ENCODE data around the gene NUDT5. TPM values are rescaled to one million over a fixed set of nuclear protein-coding genes. Genes with fewer than 3 reads are reported as not detected.

The NUDT5 gene
- total RNA-seq, 4 donors from 2014 or later, result 30.7 to 79.3 (median 42.3) TPM

DNA sequence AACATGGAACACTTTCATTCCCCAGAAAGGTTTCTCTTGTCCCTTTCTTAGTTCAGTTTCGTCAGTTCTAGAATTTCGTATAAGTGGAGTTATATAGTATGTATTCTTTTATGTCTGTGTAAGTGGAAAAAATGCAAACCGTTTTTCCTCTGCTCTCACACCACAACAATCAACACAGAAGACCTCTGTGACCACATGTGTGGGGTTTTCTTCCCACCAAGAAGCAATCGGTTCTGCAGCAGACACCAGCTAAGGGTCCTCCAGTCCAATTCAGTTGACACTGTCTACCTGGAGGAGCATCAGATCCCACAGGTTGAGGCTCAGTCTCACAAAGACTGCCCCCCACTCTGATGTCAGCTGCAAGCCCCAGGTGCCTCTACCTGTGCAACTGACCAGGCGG lies 6.5 kb upstream of the NUDT5 start:
- Histone ChIP-seq H3K4me3 (no peak overlapping the region), H3K27ac (no peak overlapping the region), H3K36me3 (peaks cover 0 to 90% (median 9%) of the 10 kb centered on the region in 3 donors), H3K9me3 (no peaks in the 10 kb centered on the region), H3K27me3 (no peaks in the 10 kb centered on the region), H3K4me1 (peaks cover 2 to 14% (median 13%) of the 10 kb centered on the region in 3 donors)
- no peak for DNase-seq
- 85% methylated on average over 4 of the region's 5 CpGs for whole genome bisulfite sequencing, 2 donors
- TF ChIP-seq CTCF (IDR thresholded peaks at IDR 0.05) (no peak), POLR2A (IDR thresholded peaks at IDR 0.05) (no peak)
- intact Hi-C loops (cut with DNase I), result no loop called here

DNA sequence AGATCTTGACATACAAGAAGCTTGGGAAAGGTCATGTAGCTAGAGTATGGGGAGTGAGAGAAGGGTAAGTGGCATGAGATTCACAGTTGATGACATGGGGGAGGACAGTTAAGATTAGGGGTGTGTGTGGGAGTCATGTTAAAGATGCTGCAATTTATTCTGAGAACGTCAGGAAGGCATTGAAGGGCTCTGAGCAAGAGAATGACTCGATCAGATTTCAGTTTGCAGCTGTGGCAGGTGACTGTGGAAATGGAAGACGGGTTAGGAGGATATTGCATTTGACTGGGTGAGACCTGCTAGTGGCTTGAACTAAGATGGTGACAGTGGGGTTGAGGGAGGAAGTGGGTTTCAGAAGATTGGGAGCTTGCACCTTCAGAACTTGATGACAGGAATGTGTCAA lies 5.9 kb upstream of the NUDT5 start:
- TF ChIP-seq POLR2A (IDR thresholded peaks at IDR 0.05) (no peak), CTCF (IDR thresholded peaks at IDR 0.05) (no peak)
- peaks cover 0 to 84% (median 9%) of the 10 kb centered on the region in 3 donors for H3K36me3 ChIP-seq
- intact Hi-C loops (cut with DNase I), result no loop called here

DNA sequence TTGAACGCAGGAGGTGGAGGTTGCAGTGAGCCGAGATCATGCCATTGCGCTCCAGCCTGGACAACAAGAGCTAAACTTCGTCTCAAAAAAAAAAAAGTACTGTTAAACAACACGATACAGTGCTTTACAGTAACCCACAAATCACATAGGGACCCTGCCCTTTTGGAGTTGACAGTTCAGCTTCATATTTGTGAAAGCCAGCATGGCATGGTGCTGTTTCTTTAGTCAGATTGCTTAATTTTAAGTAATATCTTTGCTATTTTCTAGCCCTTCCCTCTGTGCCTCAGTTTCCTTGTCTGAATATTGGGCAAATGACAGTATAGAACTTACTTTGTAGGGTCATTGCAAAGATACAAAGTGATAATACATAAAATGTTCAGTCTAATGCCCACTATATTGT lies 5.2 kb upstream of the NUDT5 start:
- Histone ChIP-seq H3K4me3 (no peak overlapping the region), H3K4me1 (peaks cover 10 to 25% (median 17%) of the 10 kb centered on the region in 3 donors), H3K27ac (no peak overlapping the region), H3K36me3 (peaks cover 0 to 77% (median 9%) of the 10 kb centered on the region in 3 donors), H3K9me3 (no peaks in the 10 kb centered on the region), H3K27me3 (no peaks in the 10 kb centered on the region)
- TF ChIP-seq CTCF (IDR thresholded peaks at IDR 0.05) (no peak), POLR2A (IDR thresholded peaks at IDR 0.05) (no peak)
- DNase-seq, result no peak
- 90 to 96% methylated on average over 4 to 5 of the region's 5 CpGs for WGBS, 2 donors
- intact Hi-C loops (cut with DNase I), result no loop called here

More for the DNA sequence above, 5.9 kb upstream of the NUDT5 start:
- no peak for DNase-seq
- Histone ChIP-seq H3K4me3 (no peak overlapping the region), H3K9me3 (no peaks in the 10 kb centered on the region), H3K27me3 (no peaks in the 10 kb centered on the region), H3K27ac (no peak overlapping the region), H3K4me1 (peaks cover 9 to 21% (median 17%) of the 10 kb centered on the region in 3 donors)
- WGBS, 2 donors, result 76% methylated on average over 3 of the region's 3 CpGs

- DNase-seq, result no peak
- Histone ChIP-seq H3K4me3 (no peak overlapping the region), H3K27me3 (no peaks in the 10 kb centered on the region), H3K4me1 (peaks cover 21 to 44% (median 28%) of the 10 kb centered on the region in 3 donors), H3K36me3 (peaks cover 0 to 50% (median 9%) of the 10 kb centered on the region in 3 donors), H3K9me3 (no peaks in the 10 kb centered on the region), H3K27ac (no peak overlapping the region)
- TF ChIP-seq CTCF (IDR thresholded peaks at IDR 0.05) (no peak), POLR2A (IDR thresholded peaks at IDR 0.05) (no peak)
- 84 to 90% methylated on average over 2 of the region's 2 CpGs for WGBS, 2 donors
- intact Hi-C loops (cut with DNase I), result no loop called here
Measured at GRCh38 chr10:12198156-12198555, 2.5 kb upstream of the NUDT5 start.

DNA sequence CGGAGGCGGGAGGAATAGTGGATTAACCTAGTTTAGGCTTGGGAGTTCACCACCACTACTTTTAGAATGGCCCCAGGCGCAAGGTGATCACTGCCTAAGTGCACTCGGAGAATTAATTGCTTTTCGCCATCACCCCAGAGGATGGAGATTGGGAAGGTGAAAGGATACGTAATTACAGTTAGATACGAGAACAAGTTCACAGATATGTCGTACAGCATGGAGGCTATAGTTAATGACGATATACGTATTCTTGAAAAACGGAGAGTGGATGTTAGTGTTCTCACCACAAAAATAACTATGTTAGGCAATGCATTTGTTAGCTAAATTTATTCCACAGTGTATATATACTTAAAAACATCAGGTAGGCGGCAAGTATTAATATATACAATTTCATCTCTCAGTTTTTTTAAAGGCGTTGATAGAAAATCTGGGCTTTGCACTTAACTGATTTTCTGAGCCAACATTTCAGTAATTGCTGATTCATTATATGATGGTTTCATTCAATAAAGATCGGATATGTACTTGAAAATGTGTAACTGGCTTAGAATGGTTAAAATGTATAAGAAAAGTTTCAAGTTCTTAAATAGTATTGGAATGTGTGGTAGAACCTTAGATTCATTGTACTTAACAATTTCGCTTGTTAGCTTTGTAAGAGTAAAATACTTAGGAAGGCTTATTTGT lies 980 bp upstream of the NUDT5 start:
- TF ChIP-seq POLR2A (IDR thresholded peaks at IDR 0.05), result no peak
- no peak for TF ChIP-seq CTCF (IDR thresholded peaks at IDR 0.05)
- H3K36me3 ChIP-seq, result peaks cover 0 to 47% (median 0%) of the 10 kb centered on the region in 3 donors

More for the DNA sequence above, 980 bp upstream of the NUDT5 start:
- no peak for DNase-seq
- H3K4me1 ChIP-seq, result peaks cover 21 to 59% (median 28%) of the 10 kb centered on the region in 3 donors
- no peaks in the 10 kb centered on the region for H3K27me3 ChIP-seq
- no peaks in the 10 kb centered on the region for H3K9me3 ChIP-seq
- WGBS, 2 donors, result 8 to 9% methylated on average over 14 to 15 of the region's 15 CpGs
- H3K27ac ChIP-seq, result peak overlapping the region; percentile 76 to 96 (median 90)
- peak overlapping the region; percentile 56 to 95 (median 80) for H3K4me3 ChIP-seq
- intact Hi-C loops (cut with DNase I), result no loop called here
